GM21526 (cell line): Measurements from ENCODE around the gene POU2F2.
A peak's percentile ranks its signal among the peaks of the same experiment; 100 is the strongest.

Source experiments
- ATAC-seq: cut with Tn5 transposase; IDR thresholded peaks from one replicate; pipeline ENCODE4 v1.9.1; 2021; ENCODE audit warnings: moderate library complexity; ENCODE audit not compliant: unreplicated experiment, low FRiP score

POU2F2 gene

GRCh38 chr19:42086188-42086736, 46.0 kb downstream of the POU2F2 start:
- no peak for ATAC-seq

- ATAC-seq = no peak
Measured at GRCh38 chr19:42083537-42083936, 48.7 kb downstream of the POU2F2 start.

GRCh38 chr19:42081584-42082203, 50.6 kb downstream of the POU2F2 start:
- ATAC-seq = no peak

GRCh38 chr19:42080764-42081375, 51.4 kb downstream of the POU2F2 start:
- ATAC-seq = no peak

GRCh38 chr19:42079886-42080763, 52.1 kb downstream of the POU2F2 start:
- no peak for ATAC-seq

- ATAC-seq = no peak
Measured at GRCh38 chr19:42079276-42079669, 53.0 kb downstream of the POU2F2 start.

GRCh38 chr19:42078538-42079275, 53.5 kb downstream of the POU2F2 start:
- no peak for ATAC-seq

GRCh38 chr19:42078058-42078457, 54.2 kb downstream of the POU2F2 start:
- ATAC-seq = no peak

GRCh38 chr19:42076380-42076944, 55.8 kb downstream of the POU2F2 start:
- ATAC-seq = no peak

GRCh38 chr19:42075616-42076379, 56.4 kb downstream of the POU2F2 start, which contains the start of gene ZNF574:
Gene ZNF574 (plus strand): TSS chr19:42076166. CDS start chr19:42078607, 2,441 bp downstream.
- ATAC-seq = peak; percentile 86

GRCh38 chr19:42075364-42075615, 57.0 kb downstream of the POU2F2 start:
- ATAC-seq = no peak

GRCh38 chr19:42074513-42075363, 57.5 kb downstream of the POU2F2 start:
- ATAC-seq = no peak

- no peak for ATAC-seq
Measured at GRCh38 chr19:42071247-42071646, 61.0 kb downstream of the POU2F2 start.

GRCh38 chr19:42069619-42070351, 62.5 kb downstream of the POU2F2 start, which contains the start of gene GRIK5:
Gene GRIK5 (minus strand): TSS chr19:42070206. CDS start chr19:42065770, 4,436 bp downstream.
- no peak for ATAC-seq

- ATAC-seq = no peak
Measured at GRCh38 chr19:42068756-42069571, 63.3 kb downstream of the POU2F2 start.

GRCh38 chr19:42068361-42068755, 63.9 kb downstream of the POU2F2 start:
- ATAC-seq = no peak

- ATAC-seq = no peak
Measured at GRCh38 chr19:42067315-42067888, 64.8 kb downstream of the POU2F2 start.
